HL-60 (cell line): ENCODE results near the gene TAF4B.

Source experiments
- DNase-seq, 2 experiments: peaks; one replicate each; pipeline ENCODE4 v3.0.0-alpha.2; 2010 to 2020; ENCODE audit warnings: low read depth in 1 of 2, low spot score in 1 of 2
- H3K27ac ChIP-seq: fragments of 250-450 bp; sonication (Bioruptor Pico); replicated peaks from 2 replicates; pipeline ENCODE4 v1.5.1; 2020; ENCODE audit warnings: mild to moderate bottlenecking, moderate library complexity
- H3K27me3 ChIP-seq: fragments of 250-450 bp; sonication (Bioruptor Pico); 2 replicates; pipeline ENCODE4 v1.5.1; 2021; ENCODE audit warnings: mild to moderate bottlenecking, moderate library complexity; ENCODE audit not compliant: insufficient read depth, poor library complexity, severe bottlenecking
- H3K4me3 ChIP-seq: replicated peaks from 2 replicates; pipeline ENCODE4 v1.5.1; 2011; ENCODE audit warnings: mild to moderate bottlenecking, control low read depth, low read length; ENCODE audit not compliant: insufficient read depth
- CTCF ChIP-seq: IDR thresholded peaks from one replicate; pipeline ENCODE4 v1.5.1; 2011; ENCODE audit warnings: low read length, control low read depth, inconsistent platforms; ENCODE audit not compliant: insufficient read depth
- GABPA ChIP-seq: IDR thresholded peaks from 2 replicates; pipeline ENCODE4 v1.6.1; 2012; ENCODE audit warnings: low read depth
- POLR2AphosphoS5 ChIP-seq: IDR thresholded peaks from 2 replicates; pipeline ENCODE4 v1.6.1; 2012; ENCODE audit warnings: low read depth
- REST ChIP-seq: IDR thresholded peaks from 2 replicates; pipeline ENCODE4 v1.6.1; 2012; ENCODE audit warnings: low read depth; ENCODE audit not compliant: insufficient replicate concordance
- SPI1 ChIP-seq: IDR thresholded peaks from 2 replicates; pipeline ENCODE4 v1.6.1; 2012; ENCODE audit warnings: low read depth, mild to moderate bottlenecking, borderline replicate concordance

Gene TAF4B

GRCh38 chr18:26362021-26362420 lies 135.8 kb downstream of the TAF4B start:
- H3K27ac ChIP-seq: no peak overlapping the region
- DNase-seq: no peak
- TF ChIP-seq POLR2AphosphoS5: no peak
- TF ChIP-seq GABPA: no peak
- no peak for TF ChIP-seq CTCF
- no peak for TF ChIP-seq SPI1
- TF ChIP-seq REST: no peak
- no peaks in the 10 kb centered on the region for H3K27me3 ChIP-seq
- no peak overlapping the region for H3K4me3 ChIP-seq

GRCh38 chr18:26367425-26367824 lies 141.2 kb downstream of the TAF4B start:
- no peak for DNase-seq
- no peak overlapping the region for H3K27ac ChIP-seq
- TF ChIP-seq REST: no peak
- no peak for TF ChIP-seq SPI1
- no peak for TF ChIP-seq POLR2AphosphoS5
- no peak for TF ChIP-seq GABPA
- no peak for TF ChIP-seq CTCF

GRCh38 chr18:26370037-26370436 lies 143.8 kb downstream of the TAF4B start:
- Histone ChIP-seq H3K27me3 (no peaks in the 10 kb centered on the region), H3K4me3 (no peak overlapping the region), H3K27ac (no peak overlapping the region)
- no peak for DNase-seq
- TF ChIP-seq POLR2AphosphoS5 (no peak), GABPA (no peak), CTCF (no peak), REST (no peak), SPI1 (no peak)

More at GRCh38 chr18:26367425-26367824, 141.2 kb downstream of the TAF4B start:
- Histone ChIP-seq H3K27me3 (no peaks in the 10 kb centered on the region), H3K4me3 (no peak overlapping the region)
